Breast epithelium (tissue), 4 donors: Measurements from ENCODE around the gene ATG2A. TPM values are rescaled to one million over a fixed set of nuclear protein-coding genes. Genes with fewer than 3 reads are reported as not detected.

ENCODE experiments used
- DNase-seq, 2 donors: peaks; one replicate each; pipeline ENCODE4 v3.0.0-alpha.2; 2019; ENCODE audit warnings: low spot score in 2 of 2
- H3K27ac ChIP-seq, 2 donors: fragments of 200-600 bp; sonication (generic) in 1 of 2; one replicate each; pipeline ENCODE4 v1.5.1; 2016 to 2019; ENCODE audit warnings: mild to moderate bottlenecking in 1 of 2
- H3K27me3 ChIP-seq, 2 donors: fragments of 200-600 bp; sonication (generic) in 1 of 2; one replicate each; pipeline versions ENCODE4 v1.5.1 to v1.6.0; 2017 to 2019; ENCODE audit warnings: control low read depth in 1 of 2, mild to moderate bottlenecking in 1 of 2
- H3K36me3 ChIP-seq: fragments of 200-600 bp; one replicate; pipeline ENCODE4 v1.5.1; 2019
- H3K4me1 ChIP-seq, 2 donors: fragments of 200-600 bp; sonication (generic); one replicate each; pipeline ENCODE4 v1.5.1; 2016 to 2019; ENCODE audit warnings: control low read depth in 1 of 2
- H3K4me3 ChIP-seq, 3 donors: fragments of 200-600 bp; sonication (generic); 1 replicate in 2 of 3; 2 replicates in 1 of 3; pipeline ENCODE4 v1.5.1; 2016 to 2019; ENCODE audit warnings: mild to moderate bottlenecking in 3 of 3, moderate library complexity in 2 of 3
- H3K9me3 ChIP-seq, 2 donors: fragments of 200-600 bp; sonication (generic) in 1 of 2; one replicate each; pipeline ENCODE4 v1.5.1; 2016 to 2019; ENCODE audit warnings: control low read depth in 1 of 2
- CTCF ChIP-seq, 3 donors: fragments of 450-650 bp; IDR thresholded peaks; one replicate each; pipeline ENCODE4 v1.5.1; 2016 to 2017; ENCODE audit warnings: antibody characterized with exemption in 3 of 3, mild to moderate bottlenecking in 3 of 3, moderate library complexity in 3 of 3
- POLR2A ChIP-seq: fragments of 450-650 bp; IDR thresholded peaks from one replicate; pipeline ENCODE4 v1.6.1; 2016; ENCODE audit warnings: antibody characterized with exemption, mild to moderate bottlenecking, moderate library complexity
- POLR2AphosphoS5 ChIP-seq, 3 donors: sonication (generic); formaldehyde crosslinking; IDR thresholded peaks; one replicate each; pipeline ENCODE4 v1.6.1; 2017; ENCODE audit warnings: antibody characterized with exemption in 3 of 3
- intact Hi-C: fragments of 100-400 bp; cut with DNase I; formaldehyde crosslinking; loops from one replicate; pipeline ENCODE4 v1.15.1; 2023; ENCODE audit warnings: low total_unique reads
- total RNA-seq, 3 donors: library from RNA; depleted of rRNA; stranded (reverse); fragments of >200 nt; gene quantifications; one replicate each; pipeline ENCODE4 v1.1.0, GENCODE V29; 2016

ATG2A gene
- total RNA-seq, 3 donors from 2014 or later, result 20.0 to 22.1 (median 21.2) TPM

- TF ChIP-seq POLR2A (no peak), CTCF (IDR thresholded peaks at IDR 0.05) (no peak), POLR2AphosphoS5 (IDR thresholded peaks at IDR 0.05) (no peak)
- no peak for DNase-seq
- Histone ChIP-seq H3K36me3 (no peaks in the 10 kb centered on the region), H3K27ac (peak overlapping the region; percentile 96 to 99), H3K4me3 (peak overlapping the region; percentile 61 to 93 (median 79)), H3K4me1 (peaks cover 19% of the 10 kb centered on the region in 2 donors), H3K27me3 (no peaks in the 10 kb centered on the region), H3K9me3 (no peaks in the 10 kb centered on the region)
- intact Hi-C loops, result no loop called here
These were observed 37.6 kb downstream of the ATG2A start for GRCh38 chr11:64879244-64879900.

- intact Hi-C loops, result no loop called here
These were observed 38.3 kb downstream of the ATG2A start, which contains the start of gene EHD1 for GRCh38 chr11:64878494-64879243. Gene EHD1, minus strand, starts transcription at chr11:64878621. Its CDS starts 157 bp downstream, at chr11:64878464.

GRCh38 chr11:64878223-64878493 lies 38.9 kb downstream of the ATG2A start:
- intact Hi-C loops, result no loop called here
- Histone ChIP-seq H3K4me3 (peak overlapping the region; percentile 61 to 93 (median 79)), H3K27ac (peak overlapping the region; percentile 96 to 99), H3K27me3 (no peaks in the 10 kb centered on the region), H3K36me3 (no peaks in the 10 kb centered on the region), H3K4me1 (peaks cover 19% of the 10 kb centered on the region in 2 donors), H3K9me3 (no peaks in the 10 kb centered on the region)
- TF ChIP-seq CTCF (IDR thresholded peaks at IDR 0.05) (no peak), POLR2AphosphoS5 (IDR thresholded peaks at IDR 0.05) (no peak), POLR2A (no peak)
- no peak for DNase-seq

More at GRCh38 chr11:64878494-64879243, 38.3 kb downstream of the ATG2A start, which contains the start of gene EHD1:
- Histone ChIP-seq H3K27ac (peak within 1 kb of the TSS; percentile 96 to 99), H3K27me3 (no peaks in the 10 kb centered on the region), H3K4me3 (peak within 1 kb of the TSS; percentile 61 to 93 (median 79)), H3K9me3 (no peaks in the 10 kb centered on the region), H3K4me1 (peaks cover 19% of the 10 kb centered on the region in 2 donors), H3K36me3 (no peaks in the 10 kb centered on the region)
- TF ChIP-seq POLR2A (peak; percentile 87), POLR2AphosphoS5 (IDR thresholded peaks at IDR 0.05) (peak; percentile 92 to 97 (median 94)), CTCF (IDR thresholded peaks at IDR 0.05) (peak in 2 of 3 donors; percentile 38 to 41)
- peak; percentile 99 for DNase-seq

GRCh38 chr11:64877390-64878222 lies 39.4 kb downstream of the ATG2A start:
- Histone ChIP-seq H3K4me3 (peak overlapping the region; percentile 61 to 93 (median 79)), H3K4me1 (peaks cover 19% of the 10 kb centered on the region in 2 donors), H3K27ac (peak overlapping the region; percentile 96 to 99), H3K27me3 (no peaks in the 10 kb centered on the region), H3K36me3 (no peaks in the 10 kb centered on the region), H3K9me3 (no peaks in the 10 kb centered on the region)
- no peak for DNase-seq
- intact Hi-C loops, result loop anchor here (1.0 kb wide), 1 partner anchor 33 kb away; the partner anchor contains the start of gene CDC42BPG
- TF ChIP-seq CTCF (IDR thresholded peaks at IDR 0.05), result no peak
- TF ChIP-seq POLR2A, result no peak
- TF ChIP-seq POLR2AphosphoS5 (IDR thresholded peaks at IDR 0.05), result no peak
